Karpas-422 (cell line): ENCODE results near the gene FERMT2. TPM values are rescaled to one million over a fixed set of nuclear protein-coding genes. Genes with fewer than 3 reads are reported as not detected.

ENCODE experiments used
- DNase-seq: peaks from one replicate; pipeline ENCODE4 v3.0.0-alpha.2; 2015
- H2AFZ ChIP-seq: fragments of 200-600 bp; sonication (generic); 2 replicates; pipeline ENCODE4 v1.6.1; 2014; ENCODE audit warnings: antibody characterized with exemption, low read length, mixed read lengths
- H3K27ac ChIP-seq: fragments of 200-600 bp; sonication (generic); 2 replicates; pipeline ENCODE4 v1.5.1; 2014; ENCODE audit warnings: mild to moderate bottlenecking, low read length, moderate library complexity
- H3K27me3 ChIP-seq: fragments of 200-600 bp; sonication (generic); 2 replicates; pipeline ENCODE4 v1.6.1; 2014; ENCODE audit warnings: low read length, mixed read lengths
- H3K36me3 ChIP-seq: fragments of 200-600 bp; sonication (generic); 2 replicates; pipeline ENCODE4 v1.6.1; 2014; ENCODE audit warnings: low read length, mixed read lengths; ENCODE audit not compliant: insufficient read depth
- H3K4me1 ChIP-seq: fragments of 200-600 bp; sonication (generic); 2 replicates; pipeline ENCODE4 v1.6.1; 2014; ENCODE audit warnings: mild to moderate bottlenecking, low read length, mixed read lengths
- H3K4me2 ChIP-seq: fragments of 200-600 bp; sonication (generic); 2 replicates; pipeline ENCODE4 v1.6.1; 2014; ENCODE audit warnings: low read length, low read depth, mild to moderate bottlenecking; ENCODE audit not compliant: poor library complexity, severe bottlenecking
- H3K4me3 ChIP-seq: fragments of 200-600 bp; sonication (generic); 2 replicates; pipeline ENCODE4 v1.5.1; 2014; ENCODE audit warnings: mild to moderate bottlenecking, antibody characterized with exemption, low read length, mixed read lengths
- H3K79me2 ChIP-seq: fragments of 200-600 bp; sonication (generic); 2 replicates; pipeline ENCODE4 v1.6.1; 2014; ENCODE audit warnings: mild to moderate bottlenecking, low read length, mixed read lengths
- H3K9ac ChIP-seq: fragments of 200-600 bp; sonication (generic); 2 replicates; pipeline ENCODE4 v1.6.0; 2014; ENCODE audit warnings: low read length
- H3K9me2 ChIP-seq: fragments of 200-600 bp; sonication (generic), shearing (Covaris generic); replicated peaks from 2 replicates; pipeline ENCODE4 v1.6.0; 2014; ENCODE audit warnings: mild to moderate bottlenecking, low read length, moderate library complexity; ENCODE audit not compliant: insufficient read depth
- H3K9me3 ChIP-seq: fragments of 300-700, 200-600 bp; sonication (generic); 2 replicates; pipeline ENCODE4 v1.6.1; 2014; ENCODE audit warnings: low read length, mixed read lengths
- H4K20me1 ChIP-seq: fragments of 200-600 bp; sonication (generic); 2 replicates; pipeline ENCODE4 v1.6.1; 2014; ENCODE audit warnings: mild to moderate bottlenecking, antibody characterized with exemption, low read length, low read depth; ENCODE audit not compliant: insufficient read depth
- total RNA-seq: library from RNA; depleted of rRNA; stranded (reverse); fragments of >200 nt; shearing (Covaris generic); gene quantifications from 2 replicates; pipeline ENCODE4 v1.2.3, GENCODE V29; 2014; ENCODE audit warnings: low replicate concordance

Gene FERMT2
- total RNA-seq, 1 experiment from 2014 or later: 0.34 TPM

GRCh38 chr14:52949711-52950409 lies 990 bp downstream of the FERMT2 start:
- H3K9ac ChIP-seq: no peak overlapping the region

GRCh38 chr14:52949249-52949648 lies 1.6 kb downstream of the FERMT2 start:
- Histone ChIP-seq H3K4me2 (no peak overlapping the region), H3K9me2 (no peaks in the 10 kb centered on the region), H3K27me3 (0 out of 2 replicates have a peak, but pooled peaks cover 2% of the 10 kb centered on the region), H3K4me1 (no peaks in the 10 kb centered on the region), H3K79me2 (no peaks in the 10 kb centered on the region), H2AFZ (no peak overlapping the region), H3K36me3 (no peaks in the 10 kb centered on the region), H3K9ac (no peak overlapping the region), H3K27ac (no peak overlapping the region), H3K4me3 (no peak overlapping the region), H4K20me1 (no peaks in the 10 kb centered on the region), H3K9me3 (no peaks in the 10 kb centered on the region)
- no peak for DNase-seq

More at GRCh38 chr14:52949711-52950409, 990 bp downstream of the FERMT2 start:
- Histone ChIP-seq H3K4me3 (no peak overlapping the region), H3K27me3 (no peaks in the 10 kb centered on the region), H3K9me2 (no peaks in the 10 kb centered on the region), H3K36me3 (no peaks in the 10 kb centered on the region), H4K20me1 (no peaks in the 10 kb centered on the region), H2AFZ (no peak overlapping the region), H3K4me2 (no peak overlapping the region), H3K79me2 (no peaks in the 10 kb centered on the region), H3K27ac (no peak overlapping the region), H3K9me3 (no peaks in the 10 kb centered on the region), H3K4me1 (no peaks in the 10 kb centered on the region)
- no peak for DNase-seq

DNA sequence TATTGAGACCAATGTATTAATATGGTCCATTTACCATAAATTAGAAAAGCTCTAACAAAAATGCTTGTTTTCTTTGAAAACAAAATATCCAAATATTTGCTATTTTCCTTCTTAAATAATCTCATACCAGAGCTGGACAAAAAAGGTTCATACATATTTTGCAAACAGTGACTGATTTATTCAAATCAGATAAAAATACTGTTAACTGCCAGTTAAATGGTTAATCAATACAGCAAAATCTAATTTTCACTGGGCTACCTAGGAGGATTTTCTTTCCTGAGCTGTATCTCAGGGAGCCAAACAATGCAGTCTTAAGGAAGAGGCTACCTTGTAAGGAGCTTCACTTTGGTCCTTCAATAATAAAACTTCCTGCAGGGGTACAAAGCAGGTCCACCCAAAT lies 2.0 kb downstream of the FERMT2 start:
- H3K9me2 ChIP-seq: no peaks in the 10 kb centered on the region
- no peaks in the 10 kb centered on the region for H3K4me1 ChIP-seq
- no peaks in the 10 kb centered on the region for H3K9me3 ChIP-seq
- H3K27ac ChIP-seq: no peak overlapping the region
- no peak for DNase-seq
- 0 out of 2 replicates have a peak, but pooled peaks cover 3% of the 10 kb centered on the region for H3K27me3 ChIP-seq
- H3K36me3 ChIP-seq: no peaks in the 10 kb centered on the region
- no peak overlapping the region for H3K4me2 ChIP-seq
- no peaks in the 10 kb centered on the region for H3K79me2 ChIP-seq
- H4K20me1 ChIP-seq: no peaks in the 10 kb centered on the region
- no peak overlapping the region for H2AFZ ChIP-seq
- H3K4me3 ChIP-seq: no peak overlapping the region
- no peak overlapping the region for H3K9ac ChIP-seq

- H3K27ac ChIP-seq: no peak overlapping the region
Observed at GRCh38 chr14:52948039-52948438, 2.8 kb downstream of the FERMT2 start.

DNA sequence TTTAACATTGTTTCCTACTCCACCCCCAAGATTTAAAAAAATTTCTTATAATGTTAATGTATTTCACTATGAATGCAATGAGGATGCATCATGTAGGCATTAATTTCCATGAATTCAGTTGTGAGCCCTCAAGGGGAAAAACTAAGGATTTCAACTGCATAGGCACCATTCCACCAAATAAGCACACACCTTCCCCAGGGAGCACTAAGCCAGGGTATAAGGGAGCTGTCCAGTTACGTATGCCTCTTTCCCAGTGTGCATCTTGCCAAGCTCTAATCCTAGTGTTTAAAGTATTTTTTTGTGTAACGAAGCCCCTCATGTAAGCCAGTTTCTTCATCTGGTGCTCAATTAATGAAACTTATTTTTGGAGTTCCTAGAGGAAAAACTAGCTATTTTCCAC lies 6.6 kb downstream of the FERMT2 start:
- Histone ChIP-seq H2AFZ (no peak overlapping the region), H3K9ac (no peak overlapping the region), H4K20me1 (no peaks in the 10 kb centered on the region), H3K9me3 (no peaks in the 10 kb centered on the region), H3K4me2 (no peak overlapping the region), H3K27me3 (0 out of 2 replicates have a peak, but pooled peaks cover 3% of the 10 kb centered on the region), H3K79me2 (no peaks in the 10 kb centered on the region), H3K36me3 (no peaks in the 10 kb centered on the region), H3K4me1 (no peaks in the 10 kb centered on the region), H3K27ac (no peak overlapping the region), H3K9me2 (no peaks in the 10 kb centered on the region), H3K4me3 (no peak overlapping the region)
- DNase-seq: no peak

More at GRCh38 chr14:52948039-52948438, 2.8 kb downstream of the FERMT2 start:
- H3K27me3 ChIP-seq: 0 out of 2 replicates have a peak, but pooled peaks cover 3% of the 10 kb centered on the region
- no peaks in the 10 kb centered on the region for H4K20me1 ChIP-seq
- H3K4me2 ChIP-seq: no peak overlapping the region
- no peaks in the 10 kb centered on the region for H3K36me3 ChIP-seq
- H3K9me3 ChIP-seq: no peaks in the 10 kb centered on the region
- H2AFZ ChIP-seq: no peak overlapping the region
- DNase-seq: no peak
- H3K9me2 ChIP-seq: no peaks in the 10 kb centered on the region
- no peaks in the 10 kb centered on the region for H3K4me1 ChIP-seq
- H3K9ac ChIP-seq: no peak overlapping the region
- no peak overlapping the region for H3K4me3 ChIP-seq
- no peaks in the 10 kb centered on the region for H3K79me2 ChIP-seq

DNA sequence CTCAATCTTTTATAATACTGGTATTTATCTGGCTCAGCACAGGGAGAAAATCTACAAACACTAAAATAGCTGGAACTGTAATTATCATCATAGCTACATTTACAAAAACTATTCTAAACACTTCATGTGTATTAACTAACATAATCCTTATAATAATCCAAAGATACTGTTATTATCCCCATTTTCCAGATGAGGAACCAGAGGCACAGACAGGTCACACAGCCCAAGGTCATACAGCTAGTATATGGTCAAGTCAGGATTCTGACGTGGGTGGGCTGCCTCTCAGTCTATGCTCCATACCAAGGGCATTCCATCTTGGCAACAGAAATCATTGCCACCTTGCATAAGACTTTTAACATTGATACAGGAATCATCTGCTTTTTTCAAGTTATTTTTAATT lies 11.4 kb downstream of the FERMT2 start:
- no peak for DNase-seq
- H4K20me1 ChIP-seq: no peaks in the 10 kb centered on the region
- H3K27me3 ChIP-seq: 0 out of 2 replicates have a peak, but pooled peaks cover 6% of the 10 kb centered on the region
- no peak overlapping the region for H3K9ac ChIP-seq
- no peak overlapping the region for H2AFZ ChIP-seq
- H3K9me2 ChIP-seq: no peaks in the 10 kb centered on the region
- no peak overlapping the region for H3K4me3 ChIP-seq
- no peaks in the 10 kb centered on the region for H3K36me3 ChIP-seq
- H3K4me2 ChIP-seq: no peak overlapping the region
- H3K4me1 ChIP-seq: no peaks in the 10 kb centered on the region; the same call in 1 of the 2 replicates
- no peak overlapping the region for H3K27ac ChIP-seq
- H3K79me2 ChIP-seq: no peaks in the 10 kb centered on the region
- H3K9me3 ChIP-seq: no peaks in the 10 kb centered on the region

DNA sequence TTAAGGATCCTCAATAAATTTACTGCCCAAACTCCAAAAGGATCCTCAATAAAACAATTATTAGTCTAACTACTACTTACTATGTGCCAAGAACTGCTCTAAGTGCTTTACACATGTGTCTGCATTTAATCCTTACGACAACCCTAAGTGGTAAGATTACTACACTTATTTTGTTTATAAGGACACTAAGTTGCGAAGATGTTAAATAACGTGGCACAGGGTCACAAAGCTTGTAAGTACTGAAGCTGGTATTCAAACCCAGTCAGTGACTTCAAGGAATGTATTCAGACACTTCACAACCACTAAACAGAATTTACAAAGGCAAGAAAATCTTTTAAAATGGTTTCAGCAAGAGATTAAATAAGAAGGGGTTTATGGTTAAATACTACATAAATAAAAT lies 13.0 kb downstream of the FERMT2 start:
- H4K20me1 ChIP-seq: no peaks in the 10 kb centered on the region
- H3K4me1 ChIP-seq: no peaks in the 10 kb centered on the region; the same call in 1 of the 2 replicates
- H3K79me2 ChIP-seq: no peaks in the 10 kb centered on the region
- H3K4me2 ChIP-seq: no peak overlapping the region
- no peak overlapping the region for H3K4me3 ChIP-seq
- no peaks in the 10 kb centered on the region for H3K9me2 ChIP-seq
- H3K9ac ChIP-seq: no peak overlapping the region
- H3K36me3 ChIP-seq: no peaks in the 10 kb centered on the region
- H2AFZ ChIP-seq: no peak overlapping the region
- no peak for DNase-seq
- H3K9me3 ChIP-seq: no peaks in the 10 kb centered on the region
- H3K27me3 ChIP-seq: 0 out of 2 replicates have a peak, but pooled peaks cover 4% of the 10 kb centered on the region
- no peak overlapping the region for H3K27ac ChIP-seq

DNA sequence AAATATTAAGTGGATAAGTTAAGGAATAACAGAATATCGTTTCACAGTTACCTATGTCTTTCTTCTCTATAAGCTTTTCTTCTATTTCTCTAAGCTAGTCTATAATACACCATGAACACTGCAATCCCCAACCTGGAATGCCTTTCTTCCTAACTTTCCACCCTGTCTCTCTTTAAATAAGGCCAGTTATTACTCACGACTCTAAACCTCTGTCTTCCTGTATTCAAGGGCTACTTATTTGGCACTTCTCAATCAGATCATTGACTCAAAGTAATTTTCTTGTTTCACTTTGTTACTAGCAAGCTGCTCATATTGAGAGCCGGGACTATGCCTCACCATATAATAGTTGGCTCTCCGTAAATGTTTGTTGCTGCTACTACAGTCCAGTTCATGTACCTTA lies 13.5 kb downstream of the FERMT2 start:
- Histone ChIP-seq H3K27me3 (0 out of 2 replicates have a peak, but pooled peaks cover 4% of the 10 kb centered on the region), H3K4me2 (no peak overlapping the region), H2AFZ (no peak overlapping the region), H3K9me3 (no peaks in the 10 kb centered on the region), H3K36me3 (no peaks in the 10 kb centered on the region), H3K9ac (no peak overlapping the region), H3K4me3 (no peak overlapping the region), H4K20me1 (no peaks in the 10 kb centered on the region), H3K9me2 (no peaks in the 10 kb centered on the region), H3K27ac (no peak overlapping the region), H3K79me2 (no peaks in the 10 kb centered on the region), H3K4me1 (no peaks in the 10 kb centered on the region; the same call in 1 of the 2 replicates)
- no peak for DNase-seq
